ENCODE results near the gene DUSP9.
"Not testable (repeated sequence)": the region's sequence is repeated elsewhere in the genome, so short reads cannot be mapped to it uniquely, and the experiment has no call there.

Gene DUSP9

DNA sequence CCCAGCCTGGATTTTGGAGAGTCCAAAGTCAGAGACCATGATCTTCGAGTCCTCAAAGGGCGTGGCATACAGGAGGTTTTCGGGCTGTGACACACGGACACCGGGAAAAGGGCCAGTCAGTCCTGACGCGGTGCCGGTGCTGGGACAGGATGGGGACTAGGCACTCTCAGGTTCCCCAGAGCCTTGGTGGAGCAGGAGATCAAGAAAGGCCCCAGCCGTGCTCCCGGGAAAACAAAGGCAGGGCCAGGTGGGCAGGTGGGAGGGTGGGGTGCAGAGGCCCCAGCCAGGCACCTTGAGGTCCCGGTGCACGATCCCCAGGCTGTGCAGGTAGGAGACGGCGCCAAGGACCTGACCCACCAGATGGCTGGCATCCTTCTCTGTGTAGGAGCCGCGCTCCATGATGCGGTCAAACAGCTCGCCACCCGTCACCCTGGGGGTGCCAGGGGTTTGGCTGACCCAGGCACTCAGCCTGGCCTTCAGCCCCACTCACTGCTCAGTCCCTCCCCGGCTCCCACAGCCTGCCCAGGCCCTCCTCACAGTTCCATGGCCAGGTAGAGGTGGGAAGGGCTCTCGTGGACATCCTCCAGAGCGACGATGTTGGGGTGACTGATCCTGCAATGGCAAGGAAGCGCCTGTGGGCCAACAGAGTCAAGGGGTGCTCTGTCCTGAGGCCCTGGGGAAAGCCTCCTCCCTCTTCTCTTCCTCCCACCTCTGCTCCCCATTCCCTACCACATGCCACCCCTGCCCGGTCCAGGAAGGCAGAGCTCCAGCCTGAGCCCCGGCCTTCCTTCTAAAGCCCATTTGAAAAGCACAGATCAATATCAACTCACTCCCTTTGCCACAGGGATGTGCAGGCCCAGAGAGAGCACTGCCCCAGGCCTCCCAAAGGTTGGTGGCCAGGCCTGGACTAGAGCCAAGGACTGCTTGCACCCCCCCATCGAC is 24.9 kb downstream of the DUSP9 start:
- DNase-seq (ENCODE audit: low read depth, low spot score), result no peak

GRCh38 chrX:153672531-153673427 is 25.8 kb downstream of the DUSP9 start:
- DNase-seq (ENCODE audit: low read depth, low spot score), result no peak

DNA sequence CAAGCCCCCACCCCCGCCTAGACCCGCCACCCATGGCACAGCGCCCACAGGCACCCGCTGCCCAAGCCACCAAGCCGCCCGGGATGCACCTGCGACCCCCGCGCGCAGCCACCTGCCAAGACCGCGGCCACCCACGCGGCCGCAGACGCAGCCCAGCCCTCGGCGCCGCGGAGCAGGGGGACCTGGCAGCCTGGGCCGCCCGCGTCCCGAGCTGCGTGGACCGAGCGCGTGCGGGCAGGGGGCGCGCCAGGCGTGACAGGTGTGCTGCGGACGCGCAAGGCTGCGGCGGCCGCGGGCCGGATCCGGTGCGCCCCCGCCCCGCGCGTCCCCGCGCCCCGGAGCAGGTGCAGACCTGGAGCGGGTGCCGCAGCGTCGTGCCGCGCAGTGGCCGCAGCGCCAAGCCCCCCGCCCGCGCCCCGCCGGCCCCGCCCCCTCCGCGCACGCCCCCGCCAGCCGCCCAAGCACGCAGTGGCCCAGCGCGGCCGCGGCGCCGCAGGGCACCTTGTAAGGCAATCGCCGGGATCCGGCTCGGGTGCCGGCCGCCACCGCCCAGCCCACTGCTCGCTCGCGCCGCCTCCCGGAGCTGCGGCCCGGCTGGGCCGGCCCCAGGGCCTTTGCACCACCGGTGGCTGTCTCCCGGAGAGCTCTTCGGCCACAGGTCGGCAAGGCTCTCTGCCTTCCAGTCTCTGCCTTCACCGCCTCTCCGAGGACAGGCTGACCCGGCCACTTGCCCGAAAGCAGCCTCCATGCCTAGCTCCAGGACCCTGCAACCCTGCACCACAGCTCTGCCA is 26.6 kb downstream of the DUSP9 start, which contains the start of gene PNCK:
PNCK (minus strand) TSS at position 386 of the 791 bp plus-strand sequence. CDS start 737 bp downstream, outside the sequence.
- DNase-seq (ENCODE audit: low read depth, low spot score), result no peak

GRCh38 chrX:153674219-153674851 is 27.3 kb downstream of the DUSP9 start:
- no peak for DNase-seq (ENCODE audit: low read depth, low spot score)

- no peak for DNase-seq (ENCODE audit: low read depth, low spot score)
Measured at GRCh38 chrX:153681175-153681574, 34.2 kb downstream of the DUSP9 start.

DNA sequence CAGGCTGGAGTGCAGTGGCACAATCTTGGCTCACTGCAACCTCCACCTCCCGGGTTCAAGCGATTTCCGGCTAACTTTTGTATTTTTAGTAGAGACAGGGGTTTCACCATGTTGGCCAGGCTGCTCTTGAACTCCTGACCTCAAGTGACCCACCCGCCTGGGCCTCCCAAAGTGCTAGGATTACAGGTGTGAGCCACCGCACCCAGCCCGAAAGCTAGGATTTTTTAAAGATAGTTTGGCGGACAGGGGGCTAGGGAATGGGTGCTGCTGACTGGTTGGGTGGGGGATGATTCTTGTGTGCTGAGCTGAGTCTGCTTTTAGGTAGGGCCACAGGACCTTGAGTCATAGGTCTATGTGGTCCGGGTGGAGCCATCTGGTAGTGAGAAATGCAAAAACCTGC is 36.5 kb downstream of the DUSP9 start:
- DNase-seq (ENCODE audit: low read depth, low spot score), result not testable (repeated sequence)

- no peak for DNase-seq (ENCODE audit: low read depth, low spot score)
Measured at GRCh38 chrX:153684467-153685155, 37.6 kb downstream of the DUSP9 start.

DNA sequence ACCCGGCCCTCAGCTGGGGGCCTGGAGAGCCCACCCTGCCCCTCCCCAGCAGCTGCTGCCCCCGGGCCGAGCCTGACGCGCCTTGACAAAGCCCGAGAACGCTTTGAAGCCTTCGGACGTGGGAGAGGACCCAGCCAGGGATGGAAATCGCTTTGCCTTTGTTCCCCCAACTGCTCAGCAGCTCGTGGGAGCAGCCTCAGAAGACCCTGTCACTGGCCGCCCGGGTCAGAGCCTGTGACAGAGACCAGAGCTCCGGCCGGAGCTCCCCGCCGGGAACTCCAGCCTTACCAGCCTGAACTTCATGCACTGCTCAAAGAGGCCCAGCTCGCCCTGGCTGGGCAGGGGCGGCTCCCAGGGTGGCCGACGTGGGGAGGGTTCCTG is 38.1 kb downstream of the DUSP9 start:
- DNase-seq (ENCODE audit: low read depth, low spot score), result no peak

DNA sequence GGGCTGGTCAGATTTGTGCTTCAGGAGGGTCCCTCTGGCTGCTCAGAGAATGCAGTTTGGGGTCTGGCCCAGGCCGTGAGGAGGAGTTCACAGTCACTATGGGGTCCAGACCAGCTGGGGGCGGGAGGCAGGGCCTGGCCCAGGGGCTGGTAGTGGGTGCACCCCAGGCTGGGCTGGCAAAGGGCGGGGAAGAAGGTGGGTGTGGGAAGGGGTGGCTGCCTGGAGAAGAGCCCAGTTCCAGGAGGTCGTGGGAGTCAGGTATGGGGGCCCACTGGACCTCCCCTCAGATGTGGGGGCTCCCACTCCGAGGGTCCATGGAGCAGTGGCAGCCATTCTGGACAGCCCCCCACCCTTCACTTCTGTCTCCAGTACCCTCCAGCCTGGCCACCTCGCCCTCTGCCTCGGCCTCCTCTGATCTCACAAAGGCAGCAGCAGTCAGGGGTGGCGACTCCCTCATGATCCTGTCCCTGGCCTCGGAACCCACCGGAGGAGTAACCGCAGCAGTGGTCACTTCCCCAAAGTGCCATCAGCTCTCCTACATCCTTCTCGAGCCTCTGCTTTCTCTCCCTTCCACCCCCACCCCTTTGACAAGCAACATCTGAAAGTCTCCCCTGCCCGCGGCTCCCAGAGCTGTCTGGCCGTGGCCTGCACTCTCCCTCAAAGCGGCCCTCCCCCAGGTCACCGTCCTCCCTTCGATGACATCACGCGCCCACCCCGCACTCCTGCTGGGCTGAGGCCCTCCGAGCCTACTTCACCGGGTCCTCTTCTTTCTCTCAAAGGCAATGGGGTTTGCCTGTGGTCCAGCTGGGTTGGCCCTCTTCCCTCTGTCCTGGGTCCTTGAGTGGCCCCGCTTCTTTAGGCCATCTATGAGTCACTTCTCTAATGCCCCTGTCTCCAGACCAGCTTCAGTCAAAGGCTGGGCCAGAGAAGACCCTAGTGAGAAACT is 39.0 kb downstream of the DUSP9 start:
- no peak for DNase-seq (ENCODE audit: low read depth, low spot score)

DNA sequence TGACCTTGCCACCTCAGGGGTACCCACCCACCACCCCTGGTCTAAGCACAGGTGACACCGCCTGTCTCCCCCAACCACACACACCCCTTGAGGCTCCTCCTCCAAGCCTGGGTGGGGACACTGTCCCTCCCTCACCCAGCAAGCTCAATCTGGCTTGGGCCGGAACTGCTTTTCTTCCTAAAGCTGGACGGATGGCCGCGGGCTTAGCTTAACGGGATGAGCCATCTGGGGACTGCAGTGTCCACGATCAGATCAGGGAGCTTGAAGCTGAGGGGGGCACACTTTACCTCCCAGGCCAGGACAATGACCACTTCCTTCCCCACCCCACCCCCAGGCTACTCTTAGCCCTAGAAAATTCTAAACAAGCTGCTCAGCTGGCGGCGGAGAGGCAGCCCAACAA is 39.7 kb downstream of the DUSP9 start:
- DNase-seq (ENCODE audit: low read depth, low spot score), result no peak

GRCh38 chrX:153687121-153688039 is 40.4 kb downstream of the DUSP9 start, which contains the start of gene SLC6A8:
Gene SLC6A8 (plus strand): TSS chrX:153687926. CDS start chrX:153688575, 649 bp downstream.
- DNase-seq (ENCODE audit: low read depth, low spot score), result no peak

DNA sequence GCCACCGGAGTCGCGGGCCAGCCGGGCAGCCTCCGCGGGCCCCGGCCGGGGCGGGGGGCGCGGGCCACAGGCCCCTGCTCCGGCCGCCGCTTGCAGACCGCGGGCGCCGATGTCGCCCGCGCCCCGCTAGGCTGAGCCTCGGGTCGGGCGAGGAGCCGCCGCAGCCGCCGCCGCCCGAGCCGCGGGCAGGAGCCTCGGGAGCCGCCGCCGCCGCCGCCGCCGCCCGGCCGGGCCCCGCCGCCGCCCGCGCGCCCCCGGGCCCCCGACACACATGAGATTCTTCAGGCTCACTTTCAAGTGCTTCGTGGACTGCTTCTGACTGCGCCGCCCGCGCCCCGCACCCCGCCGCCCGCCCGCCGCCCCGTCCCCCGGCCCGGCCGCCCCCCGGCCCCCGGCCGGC is 41.1 kb downstream of the DUSP9 start:
- no peak for DNase-seq (ENCODE audit: low read depth, low spot score)

DNA sequence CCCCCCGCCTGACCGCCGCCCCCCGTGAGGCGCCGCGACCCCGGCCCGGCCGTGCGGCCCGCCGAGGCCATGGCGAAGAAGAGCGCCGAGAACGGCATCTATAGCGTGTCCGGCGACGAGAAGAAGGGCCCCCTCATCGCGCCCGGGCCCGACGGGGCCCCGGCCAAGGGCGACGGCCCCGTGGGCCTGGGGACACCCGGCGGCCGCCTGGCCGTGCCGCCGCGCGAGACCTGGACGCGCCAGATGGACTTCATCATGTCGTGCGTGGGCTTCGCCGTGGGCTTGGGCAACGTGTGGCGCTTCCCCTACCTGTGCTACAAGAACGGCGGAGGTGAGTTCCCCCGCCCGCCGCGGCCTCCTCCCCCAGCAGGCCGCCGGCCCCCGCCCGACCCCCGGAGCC is 41.5 kb downstream of the DUSP9 start:
- DNase-seq (ENCODE audit: low read depth, low spot score), result no peak

DNA sequence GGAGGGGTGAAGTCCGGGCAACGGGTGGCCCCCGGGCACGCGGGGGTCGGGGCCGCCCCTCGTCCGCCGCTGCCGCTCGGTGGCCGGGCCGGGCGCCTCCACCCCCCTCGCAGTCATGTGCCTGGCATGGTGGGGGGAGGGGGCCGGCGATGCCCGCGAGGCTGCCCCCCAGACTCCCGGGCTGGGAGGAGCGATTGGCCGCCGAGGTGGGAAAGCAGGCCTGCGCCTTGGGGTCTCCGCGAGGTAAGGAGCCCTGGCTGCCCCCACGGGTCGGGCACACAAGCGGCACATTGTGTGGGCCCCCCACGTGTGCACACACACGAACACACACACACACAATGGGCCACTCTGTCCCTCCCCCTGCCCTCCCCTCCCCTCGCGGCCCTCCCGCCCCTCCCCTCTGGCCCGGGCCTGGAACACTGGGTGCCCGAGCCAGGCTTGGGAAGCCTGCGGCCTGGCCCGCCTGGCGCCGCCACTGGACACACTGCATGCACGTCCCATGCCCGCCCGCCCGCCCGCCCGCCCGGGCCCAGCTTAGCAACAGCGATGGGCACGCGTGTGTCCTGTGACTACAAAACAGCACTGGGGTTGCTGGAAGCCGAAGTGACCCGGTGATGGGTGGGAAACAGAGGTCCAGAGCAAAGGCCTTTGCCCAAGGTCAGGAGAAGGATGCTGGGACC is 42.0 kb downstream of the DUSP9 start:
- DNase-seq (ENCODE audit: low read depth, low spot score), result no peak

GRCh38 chrX:153689654-153690465 is 42.9 kb downstream of the DUSP9 start:
- DNase-seq (ENCODE audit: low read depth, low spot score), result no peak

- no peak for DNase-seq (ENCODE audit: low read depth, low spot score)
Measured at GRCh38 chrX:153690466-153690865, 43.5 kb downstream of the DUSP9 start.

All from smooth muscle cell of the brain vasculature (primary cell).